Measurements from ENCODE around the gene ASTN2. TPM values are rescaled to one million over a fixed set of nuclear protein-coding genes. Genes with fewer than 3 reads are reported as not detected.

The ASTN2 gene
- total and polyA plus RNA-seq, 2 experiments from 2014 or later, result 7.0 to 24.6 TPM

DNA sequence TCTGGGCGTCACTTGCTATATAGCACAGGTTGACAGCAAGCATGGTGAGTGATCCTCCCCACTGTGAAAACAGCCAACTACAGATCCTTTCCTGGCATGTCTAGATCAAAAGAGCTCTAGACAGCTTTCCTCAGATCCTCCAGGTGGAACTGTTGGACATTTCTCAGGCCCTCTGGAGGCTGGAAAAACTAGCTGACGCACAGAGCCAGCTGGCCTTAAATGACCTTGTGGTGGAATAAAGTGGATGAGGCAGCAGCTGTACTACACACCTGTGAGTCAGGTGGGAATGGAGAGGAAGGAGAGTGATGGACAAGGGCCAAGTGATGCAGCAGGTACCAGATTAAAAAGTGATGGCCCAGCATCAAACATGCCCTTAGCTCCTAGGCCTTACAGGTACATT is 555.1 kb downstream of the ASTN2 start:
- Histone ChIP-seq H3K4me3 (no peak overlapping the region), H3K27ac (ENCODE audit: low read depth) (no peak overlapping the region), H3K4me1 (ENCODE audit: insufficient read depth) (no peaks in the 10 kb centered on the region), H3K27me3 (ENCODE audit: insufficient read depth) (no peaks in the 10 kb centered on the region), H3K79me2 (replicated peaks; ENCODE audit: insufficient read depth) (no peaks in the 10 kb centered on the region), H4K20me1 (replicated peaks; ENCODE audit: insufficient read depth) (no peaks in the 10 kb centered on the region), H3K9me2 (ENCODE audit: insufficient read depth) (peaks cover 5% of the 10 kb centered on the region; the same call in 1 of the 2 replicates), H3K36me3 (ENCODE audit: insufficient read depth) (no peaks in the 10 kb centered on the region; the same call in 1 of the 2 replicates), H2AFZ (no peak overlapping the region), H3K4me2 (no peak overlapping the region), H3F3A (replicated peaks; ENCODE audit: low read depth) (no peaks in the 10 kb centered on the region)
- DNase-seq (ENCODE audit: low spot score), result no peak
- TF ChIP-seq, protein P1, sequence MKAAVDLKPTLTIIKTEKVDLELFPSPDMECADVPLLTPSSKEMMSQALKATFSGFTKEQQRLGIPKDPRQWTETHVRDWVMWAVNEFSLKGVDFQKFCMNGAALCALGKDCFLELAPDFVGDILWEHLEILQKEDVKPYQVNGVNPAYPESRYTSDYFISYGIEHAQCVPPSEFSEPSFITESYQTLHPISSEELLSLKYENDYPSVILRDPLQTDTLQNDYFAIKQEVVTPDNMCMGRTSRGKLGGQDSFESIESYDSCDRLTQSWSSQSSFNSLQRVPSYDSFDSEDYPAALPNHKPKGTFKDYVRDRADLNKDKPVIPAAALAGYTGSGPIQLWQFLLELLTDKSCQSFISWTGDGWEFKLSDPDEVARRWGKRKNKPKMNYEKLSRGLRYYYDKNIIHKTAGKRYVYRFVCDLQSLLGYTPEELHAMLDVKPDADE (IDR thresholded peaks at IDR 0.05), result no peak
- TF ChIP-seq, protein P2, sequence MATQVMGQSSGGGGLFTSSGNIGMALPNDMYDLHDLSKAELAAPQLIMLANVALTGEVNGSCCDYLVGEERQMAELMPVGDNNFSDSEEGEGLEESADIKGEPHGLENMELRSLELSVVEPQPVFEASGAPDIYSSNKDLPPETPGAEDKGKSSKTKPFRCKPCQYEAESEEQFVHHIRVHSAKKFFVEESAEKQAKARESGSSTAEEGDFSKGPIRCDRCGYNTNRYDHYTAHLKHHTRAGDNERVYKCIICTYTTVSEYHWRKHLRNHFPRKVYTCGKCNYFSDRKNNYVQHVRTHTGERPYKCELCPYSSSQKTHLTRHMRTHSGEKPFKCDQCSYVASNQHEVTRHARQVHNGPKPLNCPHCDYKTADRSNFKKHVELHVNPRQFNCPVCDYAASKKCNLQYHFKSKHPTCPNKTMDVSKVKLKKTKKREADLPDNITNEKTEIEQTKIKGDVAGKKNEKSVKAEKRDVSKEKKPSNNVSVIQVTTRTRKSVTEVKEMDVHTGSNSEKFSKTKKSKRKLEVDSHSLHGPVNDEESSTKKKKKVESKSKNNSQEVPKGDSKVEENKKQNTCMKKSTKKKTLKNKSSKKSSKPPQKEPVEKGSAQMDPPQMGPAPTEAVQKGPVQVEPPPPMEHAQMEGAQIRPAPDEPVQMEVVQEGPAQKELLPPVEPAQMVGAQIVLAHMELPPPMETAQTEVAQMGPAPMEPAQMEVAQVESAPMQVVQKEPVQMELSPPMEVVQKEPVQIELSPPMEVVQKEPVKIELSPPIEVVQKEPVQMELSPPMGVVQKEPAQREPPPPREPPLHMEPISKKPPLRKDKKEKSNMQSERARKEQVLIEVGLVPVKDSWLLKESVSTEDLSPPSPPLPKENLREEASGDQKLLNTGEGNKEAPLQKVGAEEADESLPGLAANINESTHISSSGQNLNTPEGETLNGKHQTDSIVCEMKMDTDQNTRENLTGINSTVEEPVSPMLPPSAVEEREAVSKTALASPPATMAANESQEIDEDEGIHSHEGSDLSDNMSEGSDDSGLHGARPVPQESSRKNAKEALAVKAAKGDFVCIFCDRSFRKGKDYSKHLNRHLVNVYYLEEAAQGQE (IDR thresholded peaks at IDR 0.05; ENCODE audit: unreplicated experiment), result no peak
- TF ChIP-seq, protein P3, sequence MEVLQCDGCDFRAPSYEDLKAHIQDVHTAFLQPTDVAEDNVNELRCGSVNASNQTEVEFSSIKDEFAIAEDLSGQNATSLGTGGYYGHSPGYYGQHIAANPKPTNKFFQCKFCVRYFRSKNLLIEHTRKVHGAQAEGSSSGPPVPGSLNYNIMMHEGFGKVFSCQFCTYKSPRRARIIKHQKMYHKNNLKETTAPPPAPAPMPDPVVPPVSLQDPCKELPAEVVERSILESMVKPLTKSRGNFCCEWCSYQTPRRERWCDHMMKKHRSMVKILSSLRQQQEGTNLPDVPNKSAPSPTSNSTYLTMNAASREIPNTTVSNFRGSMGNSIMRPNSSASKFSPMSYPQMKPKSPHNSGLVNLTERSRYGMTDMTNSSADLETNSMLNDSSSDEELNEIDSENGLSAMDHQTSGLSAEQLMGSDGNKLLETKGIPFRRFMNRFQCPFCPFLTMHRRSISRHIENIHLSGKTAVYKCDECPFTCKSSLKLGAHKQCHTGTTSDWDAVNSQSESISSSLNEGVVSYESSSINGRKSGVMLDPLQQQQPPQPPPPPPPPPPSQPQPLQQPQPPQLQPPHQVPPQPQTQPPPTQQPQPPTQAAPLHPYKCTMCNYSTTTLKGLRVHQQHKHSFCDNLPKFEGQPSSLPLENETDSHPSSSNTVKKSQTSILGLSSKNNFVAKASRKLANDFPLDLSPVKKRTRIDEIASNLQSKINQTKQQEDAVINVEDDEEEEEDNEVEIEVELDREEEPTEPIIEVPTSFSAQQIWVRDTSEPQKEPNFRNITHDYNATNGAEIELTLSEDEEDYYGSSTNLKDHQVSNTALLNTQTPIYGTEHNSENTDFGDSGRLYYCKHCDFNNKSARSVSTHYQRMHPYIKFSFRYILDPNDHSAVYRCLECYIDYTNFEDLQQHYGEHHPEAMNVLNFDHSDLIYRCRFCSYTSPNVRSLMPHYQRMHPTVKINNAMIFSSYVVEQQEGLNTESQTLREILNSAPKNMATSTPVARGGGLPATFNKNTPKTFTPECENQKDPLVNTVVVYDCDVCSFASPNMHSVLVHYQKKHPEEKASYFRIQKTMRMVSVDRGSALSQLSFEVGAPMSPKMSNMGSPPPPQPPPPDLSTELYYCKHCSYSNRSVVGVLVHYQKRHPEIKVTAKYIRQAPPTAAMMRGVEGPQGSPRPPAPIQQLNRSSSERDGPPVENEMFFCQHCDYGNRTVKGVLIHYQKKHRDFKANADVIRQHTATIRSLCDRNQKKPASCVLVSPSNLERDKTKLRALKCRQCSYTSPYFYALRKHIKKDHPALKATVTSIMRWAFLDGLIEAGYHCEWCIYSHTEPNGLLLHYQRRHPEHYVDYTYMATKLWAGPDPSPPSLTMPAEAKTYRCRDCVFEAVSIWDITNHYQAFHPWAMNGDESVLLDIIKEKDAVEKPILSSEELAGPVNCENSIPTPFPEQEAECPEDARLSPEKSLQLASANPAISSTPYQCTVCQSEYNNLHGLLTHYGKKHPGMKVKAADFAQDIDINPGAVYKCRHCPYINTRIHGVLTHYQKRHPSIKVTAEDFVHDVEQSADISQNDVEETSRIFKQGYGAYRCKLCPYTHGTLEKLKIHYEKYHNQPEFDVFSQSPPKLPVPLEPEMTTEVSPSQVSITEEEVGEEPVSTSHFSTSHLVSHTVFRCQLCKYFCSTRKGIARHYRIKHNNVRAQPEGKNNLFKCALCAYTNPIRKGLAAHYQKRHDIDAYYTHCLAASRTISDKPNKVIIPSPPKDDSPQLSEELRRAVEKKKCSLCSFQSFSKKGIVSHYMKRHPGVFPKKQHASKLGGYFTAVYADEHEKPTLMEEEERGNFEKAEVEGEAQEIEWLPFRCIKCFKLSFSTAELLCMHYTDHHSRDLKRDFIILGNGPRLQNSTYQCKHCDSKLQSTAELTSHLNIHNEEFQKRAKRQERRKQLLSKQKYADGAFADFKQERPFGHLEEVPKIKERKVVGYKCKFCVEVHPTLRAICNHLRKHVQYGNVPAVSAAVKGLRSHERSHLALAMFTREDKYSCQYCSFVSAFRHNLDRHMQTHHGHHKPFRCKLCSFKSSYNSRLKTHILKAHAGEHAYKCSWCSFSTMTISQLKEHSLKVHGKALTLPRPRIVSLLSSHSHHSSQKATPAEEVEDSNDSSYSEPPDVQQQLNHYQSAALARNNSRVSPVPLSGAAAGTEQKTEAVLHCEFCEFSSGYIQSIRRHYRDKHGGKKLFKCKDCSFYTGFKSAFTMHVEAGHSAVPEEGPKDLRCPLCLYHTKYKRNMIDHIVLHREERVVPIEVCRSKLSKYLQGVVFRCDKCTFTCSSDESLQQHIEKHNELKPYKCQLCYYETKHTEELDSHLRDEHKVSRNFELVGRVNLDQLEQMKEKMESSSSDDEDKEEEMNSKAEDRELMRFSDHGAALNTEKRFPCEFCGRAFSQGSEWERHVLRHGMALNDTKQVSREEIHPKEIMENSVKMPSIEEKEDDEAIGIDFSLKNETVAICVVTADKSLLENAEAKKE (CRISPR knock-in tag; IDR thresholded peaks at IDR 0.05), result no peak
- TF ChIP-seq EZH2 (IDR thresholded peaks at IDR 0.05; ENCODE audit: low read depth, unreplicated experiment) (no peak), ZNF114 (CRISPR knock-in tag; IDR thresholded peaks at IDR 0.05) (no peak), CREB1 (CRISPR knock-in tag; IDR thresholded peaks at IDR 0.05; ENCODE audit: low read depth) (no peak), ZNF331 (CRISPR knock-in tag; IDR thresholded peaks at IDR 0.05; ENCODE audit: low read depth) (no peak), NANOG (IDR thresholded peaks at IDR 0.05; ENCODE audit: borderline replicate concordance) (no peak), JUNB (IDR thresholded peaks at IDR 0.05; ENCODE audit: unreplicated experiment) (no peak), STAT1 (IDR thresholded peaks at IDR 0.05; ENCODE audit: unreplicated experiment) (no peak), EZH2phosphoT487 (IDR thresholded peaks at IDR 0.05; ENCODE audit: unreplicated experiment) (no peak), POLR2AphosphoS5 (IDR thresholded peaks at IDR 0.05; ENCODE audit: low read depth) (no peak)
- TF ChIP-seq, protein P4, sequence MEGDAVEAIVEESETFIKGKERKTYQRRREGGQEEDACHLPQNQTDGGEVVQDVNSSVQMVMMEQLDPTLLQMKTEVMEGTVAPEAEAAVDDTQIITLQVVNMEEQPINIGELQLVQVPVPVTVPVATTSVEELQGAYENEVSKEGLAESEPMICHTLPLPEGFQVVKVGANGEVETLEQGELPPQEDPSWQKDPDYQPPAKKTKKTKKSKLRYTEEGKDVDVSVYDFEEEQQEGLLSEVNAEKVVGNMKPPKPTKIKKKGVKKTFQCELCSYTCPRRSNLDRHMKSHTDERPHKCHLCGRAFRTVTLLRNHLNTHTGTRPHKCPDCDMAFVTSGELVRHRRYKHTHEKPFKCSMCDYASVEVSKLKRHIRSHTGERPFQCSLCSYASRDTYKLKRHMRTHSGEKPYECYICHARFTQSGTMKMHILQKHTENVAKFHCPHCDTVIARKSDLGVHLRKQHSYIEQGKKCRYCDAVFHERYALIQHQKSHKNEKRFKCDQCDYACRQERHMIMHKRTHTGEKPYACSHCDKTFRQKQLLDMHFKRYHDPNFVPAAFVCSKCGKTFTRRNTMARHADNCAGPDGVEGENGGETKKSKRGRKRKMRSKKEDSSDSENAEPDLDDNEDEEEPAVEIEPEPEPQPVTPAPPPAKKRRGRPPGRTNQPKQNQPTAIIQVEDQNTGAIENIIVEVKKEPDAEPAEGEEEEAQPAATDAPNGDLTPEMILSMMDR (conservative IDR thresholded peaks at IDR 0.05; ENCODE audit: low read depth in 2 of 2), result no peak
- H3K4me1 Mint-ChIP-seq, result peaks cover 13% of the 10 kb centered on the region
- no peak overlapping the region for H3K4me3 Mint-ChIP-seq
- no peak for ATAC-seq
- no peak overlapping the region for H3K27ac Mint-ChIP-seq
- H3K27me3 Mint-ChIP-seq (ENCODE audit: insufficient read depth, low read depth, poor library complexity), result peaks cover 2% of the 10 kb centered on the region
- no peaks in the 10 kb centered on the region; the same call in 2 of the 3 replicates for H3K36me3 Mint-ChIP-seq (ENCODE audit: low read depth)
- no peaks in the 10 kb centered on the region for H3K9me3 Mint-ChIP-seq

Data from GM23338 (cell line).